GM12878 (cell line): ENCODE data around the gene PRSS57. TPM values are rescaled to one million over a fixed set of nuclear protein-coding genes. Genes with fewer than 3 reads are reported as not detected.

Experiments used
- ATAC-seq: fragments of 200-7000 bp; cut with Tn5 transposase; 3 replicates; pipeline ENCODE4 v1.9.1; 2020; ENCODE audit warnings: mild to moderate bottlenecking, moderate library complexity
- BruUV-seq: library from RNA; stranded (reverse); fragments of 400-500 nt; replicated peaks from 2 replicates; lab custom pipeline; 2021; lab: Mats Ljungman, UMichigan
- CTCF ChIA-PET: fragments of 300-600 bp; sonication (Branson Sonifier 250); formaldehyde crosslinking; extraction: SDS; loops from one replicate; lab custom pipeline; 2021; ENCODE audit warnings: inconsistent platforms; lab: Yijun Ruan, JAX
- POLR2A ChIA-PET: fragments of 350-600 bp; formaldehyde crosslinking; extraction: SDS; loops from one replicate; lab custom pipeline; 2021; ENCODE audit warnings: inconsistent platforms; lab: Charles Lee
- RAD21 ChIA-PET: fragments of 300-600 bp; sonication (Branson Sonifier 250); formaldehyde crosslinking; loops from one replicate; lab custom pipeline; 2023; ENCODE audit warnings: antibody characterized with exemption; ENCODE audit not compliant: unreplicated experiment; lab: Charles Lee
- SMC1A ChIA-PET: fragments of 300-600 bp; sonication (Branson Sonifier 250); formaldehyde crosslinking; loops from one replicate; lab custom pipeline; 2023; ENCODE audit not compliant: unreplicated experiment, uncharacterized antibody; lab: Charles Lee
- DNase-seq: peaks from one replicate; pipeline ENCODE4 v3.0.0-alpha.2; 2011; ENCODE audit warnings: low read depth, low spot score
- FAIRE-seq: peaks from 3 replicates; lab custom pipeline; 2011; peaks lifted over from hg19 to GRCh38; lab: Jason Lieb, UNC
- H2AFZ ChIP-seq: 2 replicates; pipeline ENCODE4 v1.6.0; 2011; ENCODE audit warnings: low read depth, low read length, control low read depth; ENCODE audit not compliant: control insufficient read depth
- H3K27ac ChIP-seq: 2 replicates; pipeline ENCODE4 v1.5.1; 2011; ENCODE audit warnings: control low read depth; ENCODE audit not compliant: control insufficient read depth, insufficient read depth
- H3K27me3 ChIP-seq, 2 experiments: replicated peaks in 1 of 2; 2 replicates each; pipeline versions ENCODE4 v1.6.0 to v1.6.1; 2011; ENCODE audit warnings: low read length in 1 of 2; ENCODE audit not compliant: control insufficient read depth in 2 of 2, insufficient read depth in 2 of 2
- H3K36me3 ChIP-seq, 2 experiments: 2 replicates each; pipeline ENCODE4 v1.5.1; 2011; ENCODE audit warnings: low read length in 1 of 2; ENCODE audit not compliant: control insufficient read depth in 2 of 2, insufficient read depth in 2 of 2
- H3K4me1 ChIP-seq: 2 replicates; pipeline ENCODE4 v1.6.1; 2011; ENCODE audit warnings: mild to moderate bottlenecking, low read length, moderate library complexity, mixed read lengths; ENCODE audit not compliant: control insufficient read depth, insufficient read depth
- H3K4me2 ChIP-seq: 2 replicates; pipeline ENCODE4 v1.6.0; 2011; ENCODE audit warnings: control low read depth; ENCODE audit not compliant: control insufficient read depth, insufficient read depth
- H3K4me3 ChIP-seq: fragments of 200-600 bp; sonication (generic); 2 replicates; pipeline ENCODE4 v1.5.1; 2016
- H3K79me2 ChIP-seq: 2 replicates; pipeline ENCODE4 v1.6.0; 2011; ENCODE audit warnings: low read length; ENCODE audit not compliant: control insufficient read depth, insufficient read depth
- H3K9ac ChIP-seq: 2 replicates; pipeline ENCODE4 v1.8.0; 2011; ENCODE audit warnings: low read length, control low read depth, mixed read lengths; ENCODE audit not compliant: control insufficient read depth, insufficient read depth
- H3K9me3 ChIP-seq: replicated peaks from 3 replicates; pipeline ENCODE4 v1.5.1; 2011; ENCODE audit warnings: mild to moderate bottlenecking, low read length; ENCODE audit not compliant: control insufficient read depth, insufficient read depth
- H4K20me1 ChIP-seq: 2 replicates; pipeline ENCODE4 v1.6.0; 2011; ENCODE audit not compliant: control insufficient read depth, insufficient read depth
- DPF2 ChIP-seq: fragments of 450-650 bp; IDR thresholded peaks from 2 replicates; pipeline ENCODE4 v1.6.1; 2017; ENCODE audit warnings: mild to moderate bottlenecking
- EED ChIP-seq: sonication (generic); IDR thresholded peaks from 2 replicates; pipeline ENCODE4 v1.6.1; 2016; ENCODE audit warnings: antibody characterized with exemption, low read depth
- FOXK2 ChIP-seq: fragments of 450-650 bp; IDR thresholded peaks from 2 replicates; pipeline ENCODE4 v1.6.1; 2017; ENCODE audit warnings: mild to moderate bottlenecking, moderate library complexity
- IKZF1 ChIP-seq: fragments of 450-650 bp; conservative IDR thresholded peaks from 2 replicates; pipeline ENCODE4 v1.6.1; 2017; ENCODE audit warnings: antibody characterized with exemption, mild to moderate bottlenecking
- MTA3 ChIP-seq: IDR thresholded peaks from 2 replicates; pipeline ENCODE4 v1.6.1; 2012; ENCODE audit warnings: low read length, inconsistent platforms, borderline replicate concordance
- PAX8 ChIP-seq: fragments of 450-650 bp; IDR thresholded peaks from 2 replicates; pipeline ENCODE4 v1.6.1; 2017; ENCODE audit warnings: mild to moderate bottlenecking, moderate library complexity
- SIN3A ChIP-seq: IDR thresholded peaks from 2 replicates; pipeline ENCODE4 v1.6.1; 2012; ENCODE audit warnings: low read depth, low read length, improper control_type of control experiment
- TAF1 ChIP-seq: IDR thresholded peaks from 2 replicates; pipeline ENCODE4 v1.6.1; 2011; ENCODE audit warnings: mild to moderate bottlenecking, low read depth, low read length, borderline replicate concordance
- ZBED1 ChIP-seq: IDR thresholded peaks from 2 replicates; pipeline ENCODE4 v1.6.1; 2016; ENCODE audit warnings: borderline replicate concordance
- ZSCAN29 ChIP-seq: fragments of 450-650 bp; IDR thresholded peaks from 2 replicates; pipeline ENCODE4 v1.6.1; 2017; ENCODE audit warnings: mild to moderate bottlenecking, moderate library complexity
- WGBS: methylation state at CpG from one replicate; pipeline ENCODE4 v1.1.6; 2016; ENCODE audit warnings: low lambda C conversion rate; ENCODE audit not compliant: insufficient replicate concordance, insufficient coverage; ENCODE audit errors: missing lambda C conversion rate; 5-methylcytosine and 5-hydroxymethylcytosine counted together
- in situ Hi-C: fragments of 300-500 bp; cut with MboI; formaldehyde crosslinking; loops from 9 replicates; pipeline ENCODE4 v1.14.3; 2018; ENCODE audit warnings: mixed read lengths
- intact Hi-C: fragments of 100-400 bp; cut with micrococcal nuclease; formaldehyde crosslinking; loops from one replicate; pipeline ENCODE4 v1.14.2; 2022; ENCODE audit not compliant: unreplicated experiment
- polyA plus RNA-seq, 11 experiments: library from polyadenylated mRNA; depleted of rRNA in 4 of 11; unstranded in 6 of 11; stranded (reverse) in 5 of 11; fragments of >200 nt; fragmentation: Nextera tagmentation in 4 of 11; fragmentation: Illumina TruSeq in 1 of 11; extraction: Ambion mirVana in 4 of 11; extraction: Trizol in 1 of 11; gene quantifications; 1 replicate in 1 of 11; 2 replicates in 10 of 11; pipeline versions ENCODE4 v1.2.1 to v1.2.3, GENCODE V29; 2011 to 2016; ENCODE audit warnings: inconsistent platforms in 2 of 11, missing spikeins in 2 of 11, low read depth in 1 of 11
- total RNA-seq, 4 experiments: library from RNA; depleted of rRNA in 3 of 4; stranded (reverse); fragments of >200 nt in 3 of 4; fragmentation: Illumina TruSeq in 1 of 4; extraction: Trizol in 1 of 4; gene quantifications; 2 replicates each; pipeline versions ENCODE4 v1.2.1 to v1.2.3, GENCODE V29; 2013 to 2021
- TF ChIP-seq, protein P1 (sequence below): fragments of 150-350 bp; IDR thresholded peaks from 2 replicates; pipeline ENCODE4 v1.6.1; 2016; ENCODE audit warnings: low read depth, low read length
- TF ChIP-seq, protein P2 (sequence below): IDR thresholded peaks from 2 replicates; pipeline ENCODE4 v1.6.1; 2012; ENCODE audit warnings: mild to moderate bottlenecking, low read depth, low read length
- TF ChIP-seq, protein P3 (sequence below): fragments of 450-650 bp; IDR thresholded peaks from 2 replicates; pipeline ENCODE4 v1.6.1; 2017; ENCODE audit warnings: borderline replicate concordance

Gene PRSS57
- total and polyA plus RNA-seq, 10 of the 15 experiments (the other 5 are each of a cell fraction or from before 2014, with no cell fraction given), result not detected

DNA sequence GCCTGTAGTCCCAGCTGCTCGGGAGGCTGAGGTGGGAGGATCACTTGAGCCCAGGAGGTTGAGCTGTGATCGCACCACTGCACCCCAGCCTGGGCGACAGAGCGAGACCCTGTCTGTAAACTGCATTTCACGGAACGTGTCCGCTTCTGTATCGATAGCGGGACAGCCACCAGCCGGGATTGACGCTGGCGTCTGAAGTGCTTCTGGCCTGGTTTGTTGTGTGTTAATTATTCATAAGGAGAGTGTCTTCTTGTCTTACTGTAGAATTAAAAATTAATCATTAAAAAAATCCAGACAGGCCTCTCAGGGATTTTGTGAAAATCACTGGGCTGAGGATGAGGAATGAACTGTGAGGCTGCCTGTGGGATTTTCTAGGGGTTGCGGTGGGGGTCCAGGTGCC is 39.5 kb upstream of the PRSS57 start (continued):
- TF ChIP-seq, protein P1, sequence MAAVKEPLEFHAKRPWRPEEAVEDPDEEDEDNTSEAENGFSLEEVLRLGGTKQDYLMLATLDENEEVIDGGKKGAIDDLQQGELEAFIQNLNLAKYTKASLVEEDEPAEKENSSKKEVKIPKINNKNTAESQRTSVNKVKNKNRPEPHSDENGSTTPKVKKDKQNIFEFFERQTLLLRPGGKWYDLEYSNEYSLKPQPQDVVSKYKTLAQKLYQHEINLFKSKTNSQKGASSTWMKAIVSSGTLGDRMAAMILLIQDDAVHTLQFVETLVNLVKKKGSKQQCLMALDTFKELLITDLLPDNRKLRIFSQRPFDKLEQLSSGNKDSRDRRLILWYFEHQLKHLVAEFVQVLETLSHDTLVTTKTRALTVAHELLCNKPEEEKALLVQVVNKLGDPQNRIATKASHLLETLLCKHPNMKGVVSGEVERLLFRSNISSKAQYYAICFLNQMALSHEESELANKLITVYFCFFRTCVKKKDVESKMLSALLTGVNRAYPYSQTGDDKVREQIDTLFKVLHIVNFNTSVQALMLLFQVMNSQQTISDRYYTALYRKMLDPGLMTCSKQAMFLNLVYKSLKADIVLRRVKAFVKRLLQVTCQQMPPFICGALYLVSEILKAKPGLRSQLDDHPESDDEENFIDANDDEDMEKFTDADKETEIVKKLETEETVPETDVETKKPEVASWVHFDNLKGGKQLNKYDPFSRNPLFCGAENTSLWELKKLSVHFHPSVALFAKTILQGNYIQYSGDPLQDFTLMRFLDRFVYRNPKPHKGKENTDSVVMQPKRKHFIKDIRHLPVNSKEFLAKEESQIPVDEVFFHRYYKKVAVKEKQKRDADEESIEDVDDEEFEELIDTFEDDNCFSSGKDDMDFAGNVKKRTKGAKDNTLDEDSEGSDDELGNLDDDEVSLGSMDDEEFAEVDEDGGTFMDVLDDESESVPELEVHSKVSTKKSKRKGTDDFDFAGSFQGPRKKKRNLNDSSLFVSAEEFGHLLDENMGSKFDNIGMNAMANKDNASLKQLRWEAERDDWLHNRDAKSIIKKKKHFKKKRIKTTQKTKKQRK, result no peak
- TF ChIP-seq TAF1, result no peak
- TF ChIP-seq, all 136 proteins: peak for 0

DNA sequence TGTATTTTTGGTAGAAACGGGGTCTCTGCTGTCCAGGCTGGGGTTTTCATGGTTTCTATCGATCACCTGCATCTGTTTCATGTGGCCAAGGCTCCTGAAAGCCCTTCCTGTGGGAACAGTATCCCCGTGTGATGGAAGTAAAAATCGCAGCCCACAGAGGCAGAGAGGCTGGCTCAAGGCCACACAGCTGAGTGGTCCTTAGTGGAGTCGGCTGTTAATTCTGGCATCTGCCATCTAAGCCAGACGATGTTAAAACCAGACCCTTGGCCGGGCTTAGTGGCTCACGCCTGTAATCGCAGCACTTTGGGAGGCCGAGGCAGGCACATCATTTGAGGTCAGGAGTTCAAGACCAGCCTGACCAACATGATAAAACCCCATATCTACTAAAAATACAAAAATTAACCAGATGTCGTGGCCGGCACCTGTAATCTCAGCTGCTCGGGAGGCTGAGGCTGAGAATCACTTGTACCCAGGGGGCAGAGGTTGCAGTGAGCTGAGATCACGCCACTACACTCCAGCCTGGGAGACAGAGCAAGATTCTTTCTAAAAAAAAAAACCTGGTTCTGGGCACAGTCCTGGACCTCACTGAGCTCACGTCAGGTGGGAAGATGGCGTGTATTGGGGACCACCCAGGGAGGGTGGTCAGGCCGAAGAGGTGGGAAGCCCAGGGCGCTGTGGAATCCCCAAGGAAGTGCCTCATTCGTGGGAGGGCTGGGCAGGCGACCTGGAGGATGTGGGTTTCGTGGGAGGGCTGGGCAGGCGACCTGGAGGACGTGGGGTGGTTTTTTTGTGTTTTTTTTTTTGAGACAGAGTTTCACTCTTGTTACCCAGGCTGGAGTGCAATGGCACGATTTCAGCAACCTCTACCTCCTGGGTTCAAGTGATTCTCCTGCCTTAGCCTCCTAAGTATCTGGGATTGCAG is 37.2 kb upstream of the PRSS57 start:
- BruUV-seq, result no TSS peak
- Histone ChIP-seq H3K27me3 (no peaks in the 10 kb centered on the region), H2AFZ (no peak overlapping the region), H3K79me2 (no peaks in the 10 kb centered on the region), H3K4me3 (no peak overlapping the region), H4K20me1 (no peaks in the 10 kb centered on the region), H3K36me3 (no peaks in the 10 kb centered on the region), H3K4me1 (peaks cover 5% of the 10 kb centered on the region), H3K9me3 (no peaks in the 10 kb centered on the region), H3K27ac (no peak overlapping the region), H3K9ac (no peak overlapping the region), H3K4me2 (0 out of 2 replicates have a peak overlapping the region, but pooled peaks have one; percentile 13)
- ChIA-PET POLR2A (interaction anchor here (0.7 to 1.1 kb wide), 3 partner anchors 9 to 62 kb away, joined by 3 read pairs; no protein-coding TSS in a partner anchor), RAD21 (interaction anchor here (0.9 to 1.5 kb wide), 3 partner anchors 10 to 69 kb away, joined by 3 to 5 read pairs (median 3); partner anchors contain the start of gene RNF126), CTCF (interaction anchor here (0.6 to 1.9 kb wide), 4 partner anchors 29 to 316 kb away, joined by 3 to 5 read pairs (median 4); partner anchors contain the start of gene RNF126), SMC1A (interaction anchor here (0.5 to 1.0 kb wide), 4 partner anchors 49 to 484 kb away, joined by 3 read pairs; no protein-coding TSS in a partner anchor)
- intact Hi-C loops, result loop anchor here (5.0 kb wide), 1 partner anchor 145 kb away; the partner anchor contains the start of gene HCN2
- in situ Hi-C loops, result loop anchor here (5.0 kb wide), 2 partner anchors 65 to 145 kb away; partner anchors contain the start of gene HCN2
- FAIRE-seq, result no peak
- no peak for DNase-seq
- 12% methylated on average over 23 of the region's 24 CpGs for WGBS
- ATAC-seq, result peak; percentile 28
- TF ChIP-seq, protein P2, sequence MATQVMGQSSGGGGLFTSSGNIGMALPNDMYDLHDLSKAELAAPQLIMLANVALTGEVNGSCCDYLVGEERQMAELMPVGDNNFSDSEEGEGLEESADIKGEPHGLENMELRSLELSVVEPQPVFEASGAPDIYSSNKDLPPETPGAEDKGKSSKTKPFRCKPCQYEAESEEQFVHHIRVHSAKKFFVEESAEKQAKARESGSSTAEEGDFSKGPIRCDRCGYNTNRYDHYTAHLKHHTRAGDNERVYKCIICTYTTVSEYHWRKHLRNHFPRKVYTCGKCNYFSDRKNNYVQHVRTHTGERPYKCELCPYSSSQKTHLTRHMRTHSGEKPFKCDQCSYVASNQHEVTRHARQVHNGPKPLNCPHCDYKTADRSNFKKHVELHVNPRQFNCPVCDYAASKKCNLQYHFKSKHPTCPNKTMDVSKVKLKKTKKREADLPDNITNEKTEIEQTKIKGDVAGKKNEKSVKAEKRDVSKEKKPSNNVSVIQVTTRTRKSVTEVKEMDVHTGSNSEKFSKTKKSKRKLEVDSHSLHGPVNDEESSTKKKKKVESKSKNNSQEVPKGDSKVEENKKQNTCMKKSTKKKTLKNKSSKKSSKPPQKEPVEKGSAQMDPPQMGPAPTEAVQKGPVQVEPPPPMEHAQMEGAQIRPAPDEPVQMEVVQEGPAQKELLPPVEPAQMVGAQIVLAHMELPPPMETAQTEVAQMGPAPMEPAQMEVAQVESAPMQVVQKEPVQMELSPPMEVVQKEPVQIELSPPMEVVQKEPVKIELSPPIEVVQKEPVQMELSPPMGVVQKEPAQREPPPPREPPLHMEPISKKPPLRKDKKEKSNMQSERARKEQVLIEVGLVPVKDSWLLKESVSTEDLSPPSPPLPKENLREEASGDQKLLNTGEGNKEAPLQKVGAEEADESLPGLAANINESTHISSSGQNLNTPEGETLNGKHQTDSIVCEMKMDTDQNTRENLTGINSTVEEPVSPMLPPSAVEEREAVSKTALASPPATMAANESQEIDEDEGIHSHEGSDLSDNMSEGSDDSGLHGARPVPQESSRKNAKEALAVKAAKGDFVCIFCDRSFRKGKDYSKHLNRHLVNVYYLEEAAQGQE, result no peak
- TF ChIP-seq PAX8, result no peak
- no peak for TF ChIP-seq FOXK2
- no peak for TF ChIP-seq EED
- no peak for TF ChIP-seq DPF2
- TF ChIP-seq ZSCAN29, result no peak
- no peak for TF ChIP-seq MTA3
- TF ChIP-seq, protein P3, sequence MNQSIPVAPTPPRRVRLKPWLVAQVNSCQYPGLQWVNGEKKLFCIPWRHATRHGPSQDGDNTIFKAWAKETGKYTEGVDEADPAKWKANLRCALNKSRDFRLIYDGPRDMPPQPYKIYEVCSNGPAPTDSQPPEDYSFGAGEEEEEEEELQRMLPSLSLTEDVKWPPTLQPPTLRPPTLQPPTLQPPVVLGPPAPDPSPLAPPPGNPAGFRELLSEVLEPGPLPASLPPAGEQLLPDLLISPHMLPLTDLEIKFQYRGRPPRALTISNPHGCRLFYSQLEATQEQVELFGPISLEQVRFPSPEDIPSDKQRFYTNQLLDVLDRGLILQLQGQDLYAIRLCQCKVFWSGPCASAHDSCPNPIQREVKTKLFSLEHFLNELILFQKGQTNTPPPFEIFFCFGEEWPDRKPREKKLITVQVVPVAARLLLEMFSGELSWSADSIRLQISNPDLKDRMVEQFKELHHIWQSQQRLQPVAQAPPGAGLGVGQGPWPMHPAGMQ, result no peak
- TF ChIP-seq SIN3A, result no peak
- 0 out of 2 replicates have a peak, but pooled peaks have one; percentile 4 for TF ChIP-seq IKZF1
- no peak for TF ChIP-seq ZBED1
